Activated CD8-positive, alpha-beta memory T cell treated with anti-CD3 and anti-CD28 coated beads for 36 hours (primary cell): ENCODE results near the gene COL27A1. TPM values are rescaled to one million over a fixed set of nuclear protein-coding genes. Genes with fewer than 3 reads are reported as not detected.

Source experiments
- CTCF ChIA-PET: fragments of 350-600 bp; sonication (Branson Sonifier 250); formaldehyde crosslinking; loops from one replicate; lab custom pipeline; 2021; ENCODE audit warnings: antibody characterized with exemption; lab: Charles Lee
- POLR2A ChIA-PET: fragments of 350-600 bp; sonication (Branson Sonifier 250); formaldehyde crosslinking; loops from one replicate; lab custom pipeline; 2021; ENCODE audit warnings: antibody characterized with exemption; lab: Charles Lee
- total RNA-seq, 2 experiments: library from RNA; stranded (reverse); gene quantifications; one replicate each; pipeline ENCODE4 v1.2.3, GENCODE V29; 2021

COL27A1 gene
- total RNA-seq, 2 experiments from 2014 or later, result 2.9 to 3.2 TPM

GRCh38 chr9:114161513-114161912 lies 6.2 kb downstream of the COL27A1 start:
- CTCF ChIA-PET, result no interaction called here

GRCh38 chr9:114163517-114163951 lies 8.2 kb downstream of the COL27A1 start:
- ChIA-PET CTCF (no interaction called here), POLR2A (no interaction called here)

More at GRCh38 chr9:114161513-114161912, 6.2 kb downstream of the COL27A1 start:
- POLR2A ChIA-PET, result no interaction called here

DNA sequence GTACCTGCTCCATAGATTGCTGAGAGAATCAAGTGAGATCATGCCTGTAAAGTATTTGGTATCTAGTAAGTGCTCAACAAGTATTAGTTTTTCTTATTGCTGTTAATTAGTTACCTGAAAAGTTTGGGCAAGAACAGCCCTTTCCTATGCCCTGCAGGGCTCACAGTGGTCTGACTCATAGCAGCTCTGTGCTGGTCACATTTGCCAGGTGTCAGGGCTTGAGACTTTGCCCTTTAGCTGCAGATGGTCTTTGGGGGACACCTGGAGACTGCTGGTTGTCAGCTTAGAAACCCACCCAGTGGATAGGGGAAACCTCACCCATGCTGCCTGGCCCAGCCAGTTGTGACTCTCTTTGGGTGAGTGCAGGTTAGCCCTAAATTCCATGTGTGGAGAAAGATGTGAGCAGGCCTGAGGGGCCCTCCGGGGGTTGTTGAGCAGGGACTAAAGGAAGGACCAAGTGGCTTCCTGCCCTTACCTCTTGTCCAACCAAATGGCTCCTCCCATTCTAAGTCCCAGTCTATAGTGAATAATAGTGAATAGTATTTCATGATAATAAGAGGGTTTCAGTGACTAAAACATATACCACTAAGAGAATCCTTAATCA lies 9.0 kb downstream of the COL27A1 start:
- ChIA-PET POLR2A (no interaction called here), CTCF (no interaction called here)

DNA sequence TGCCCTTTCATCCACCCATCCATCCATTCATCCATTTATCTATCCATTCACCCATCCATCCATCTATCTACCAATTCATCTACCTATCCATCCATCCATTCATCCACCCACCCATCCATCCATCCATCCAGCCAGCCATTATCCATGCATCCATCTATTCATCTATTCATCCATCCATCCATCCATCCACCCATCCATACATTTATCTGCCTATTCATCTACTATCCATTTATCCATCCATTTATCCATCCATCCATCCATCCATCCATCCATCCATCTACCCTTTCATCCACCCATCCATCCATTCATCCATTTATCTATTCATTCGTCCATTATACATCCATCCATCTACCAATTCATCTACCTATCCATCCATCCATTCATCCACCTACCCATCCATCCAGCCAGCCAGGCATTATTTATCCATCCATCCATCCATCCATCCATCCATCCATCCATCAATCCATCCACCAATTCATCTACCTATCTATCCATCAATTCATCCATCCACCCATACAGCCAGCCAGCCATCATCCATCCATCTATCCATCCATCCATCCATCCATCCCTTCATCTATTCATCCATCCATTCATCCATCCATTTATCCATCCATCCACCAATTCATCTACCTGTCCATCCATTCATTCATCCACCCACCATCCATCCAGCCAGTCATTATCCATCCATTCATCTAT lies 10.2 kb downstream of the COL27A1 start:
- POLR2A ChIA-PET, result no interaction called here
- CTCF ChIA-PET, result no interaction called here

GRCh38 chr9:114166103-114166470 lies 10.8 kb downstream of the COL27A1 start:
- ChIA-PET CTCF (no interaction called here), POLR2A (no interaction called here)

GRCh38 chr9:114166614-114167572 lies 11.6 kb downstream of the COL27A1 start:
- POLR2A ChIA-PET, result no interaction called here
- CTCF ChIA-PET, result no interaction called here

DNA sequence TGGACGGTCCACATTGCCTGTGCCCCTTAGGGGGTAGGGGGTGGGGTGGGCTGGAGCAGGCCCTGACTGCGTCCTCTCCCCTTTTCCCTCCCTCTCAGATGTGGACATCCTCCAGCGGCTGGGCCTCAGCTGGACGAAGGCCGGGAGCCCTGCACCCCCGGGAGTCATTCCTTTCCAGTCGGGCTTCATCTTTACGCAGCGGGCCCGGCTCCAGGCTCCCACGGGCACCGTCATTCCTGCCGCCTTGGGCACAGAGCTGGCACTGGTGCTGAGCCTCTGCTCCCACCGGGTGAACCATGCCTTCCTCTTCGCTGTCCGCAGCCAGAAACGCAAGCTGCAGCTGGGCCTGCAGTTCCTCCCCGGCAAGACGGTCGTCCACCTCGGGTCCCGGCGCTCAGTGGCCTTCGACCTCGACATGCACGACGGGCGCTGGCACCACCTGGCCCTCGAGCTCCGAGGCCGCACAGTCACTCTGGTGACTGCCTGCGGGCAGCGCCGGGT lies 12.3 kb downstream of the COL27A1 start:
- ChIA-PET CTCF (no interaction called here), POLR2A (no interaction called here)

- ChIA-PET CTCF (no interaction called here), POLR2A (no interaction called here)
These were observed 13.1 kb downstream of the COL27A1 start for GRCh38 chr9:114168281-114169028.

GRCh38 chr9:114169029-114169951 lies 14.0 kb downstream of the COL27A1 start:
- ChIA-PET CTCF (no interaction called here), POLR2A (no interaction called here)

DNA sequence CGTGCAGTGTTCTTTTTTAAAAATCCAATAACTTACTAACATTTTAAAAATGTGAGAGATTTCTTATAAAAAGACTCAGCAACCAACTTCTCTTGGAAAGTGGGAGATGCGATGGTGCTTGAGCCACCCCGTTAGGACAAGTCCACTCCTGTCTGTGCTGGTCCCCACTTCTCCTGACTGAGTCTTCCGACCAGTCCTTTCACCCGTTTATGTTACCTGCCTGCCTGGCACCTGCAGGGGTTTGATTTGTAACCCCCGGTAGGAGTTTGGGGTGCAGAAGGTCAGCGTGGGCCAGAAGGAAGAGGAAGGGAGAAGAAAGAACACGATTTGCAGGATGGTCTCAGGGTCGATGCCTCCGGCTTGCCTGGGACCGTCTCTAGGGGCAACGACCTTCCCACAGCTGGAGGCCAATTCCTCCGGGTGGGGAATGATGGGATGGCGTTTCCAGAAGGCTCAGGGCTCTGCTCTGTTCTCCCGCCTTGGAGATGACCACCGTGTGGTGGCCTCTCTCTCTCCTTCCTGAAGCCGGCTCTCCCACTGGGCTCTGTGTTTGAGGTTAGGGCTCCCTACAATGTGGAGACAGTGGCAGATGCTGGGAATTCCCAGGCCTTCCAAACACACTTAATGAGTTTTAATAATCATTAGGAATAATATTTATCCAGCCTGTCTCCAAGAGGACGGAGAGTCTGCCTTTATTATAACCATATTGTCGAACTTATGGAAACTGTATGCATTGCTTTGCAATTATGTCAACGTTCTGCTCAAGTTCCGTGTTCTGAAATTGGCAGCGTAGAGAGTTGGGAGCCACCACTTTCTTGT lies 14.8 kb downstream of the COL27A1 start:
- ChIA-PET CTCF (no interaction called here), POLR2A (no interaction called here)

GRCh38 chr9:114170771-114171461 lies 15.6 kb downstream of the COL27A1 start:
- CTCF ChIA-PET, result no interaction called here
- POLR2A ChIA-PET, result no interaction called here

- POLR2A ChIA-PET, result no interaction called here
These were observed 16.2 kb downstream of the COL27A1 start for GRCh38 chr9:114171500-114171899.

GRCh38 chr9:114172981-114173833 lies 17.9 kb downstream of the COL27A1 start:
- ChIA-PET POLR2A (no interaction called here), CTCF (no interaction called here)

More at GRCh38 chr9:114171500-114171899, 16.2 kb downstream of the COL27A1 start:
- CTCF ChIA-PET, result interaction anchor here (0.8 kb wide), 1 partner anchor 120 kb away, joined by 4 read pairs; no protein-coding TSS in a partner anchor

GRCh38 chr9:114174557-114174875 lies 19.2 kb downstream of the COL27A1 start:
- ChIA-PET POLR2A (no interaction called here), CTCF (no interaction called here)

GRCh38 chr9:114174876-114175771 lies 19.8 kb downstream of the COL27A1 start:
- POLR2A ChIA-PET, result no interaction called here
- CTCF ChIA-PET, result no interaction called here
